ENCODE results near the gene STYXL1. TPM values are rescaled to one million over a fixed set of nuclear protein-coding genes. Genes with fewer than 3 reads are reported as not detected.
A peak's percentile ranks its signal among the peaks of the same experiment; 100 is the strongest.

The STYXL1 gene
- polyA plus RNA-seq, 4 donors: 35.9 to 54.2 (median 44.4) TPM

- no peak for DNase-seq (ENCODE audit: low read depth in 4 of 4, low spot score in 2 of 4)
These were observed 65.3 kb downstream of the STYXL1 start for GRCh38 chr7:75982306-75983064.

- no peak for DNase-seq (ENCODE audit: low read depth in 4 of 4, low spot score in 2 of 4)
These were observed 66.1 kb downstream of the STYXL1 start for GRCh38 chr7:75981453-75982305.

- DNase-seq (ENCODE audit: low read depth in 4 of 4, low spot score in 2 of 4): no peak
These were observed 66.7 kb downstream of the STYXL1 start for GRCh38 chr7:75981203-75981452.

GRCh38 chr7:75980430-75981202 is 67.2 kb downstream of the STYXL1 start:
- DNase-seq (ENCODE audit: low read depth in 4 of 4, low spot score in 2 of 4): no peak

DNA sequence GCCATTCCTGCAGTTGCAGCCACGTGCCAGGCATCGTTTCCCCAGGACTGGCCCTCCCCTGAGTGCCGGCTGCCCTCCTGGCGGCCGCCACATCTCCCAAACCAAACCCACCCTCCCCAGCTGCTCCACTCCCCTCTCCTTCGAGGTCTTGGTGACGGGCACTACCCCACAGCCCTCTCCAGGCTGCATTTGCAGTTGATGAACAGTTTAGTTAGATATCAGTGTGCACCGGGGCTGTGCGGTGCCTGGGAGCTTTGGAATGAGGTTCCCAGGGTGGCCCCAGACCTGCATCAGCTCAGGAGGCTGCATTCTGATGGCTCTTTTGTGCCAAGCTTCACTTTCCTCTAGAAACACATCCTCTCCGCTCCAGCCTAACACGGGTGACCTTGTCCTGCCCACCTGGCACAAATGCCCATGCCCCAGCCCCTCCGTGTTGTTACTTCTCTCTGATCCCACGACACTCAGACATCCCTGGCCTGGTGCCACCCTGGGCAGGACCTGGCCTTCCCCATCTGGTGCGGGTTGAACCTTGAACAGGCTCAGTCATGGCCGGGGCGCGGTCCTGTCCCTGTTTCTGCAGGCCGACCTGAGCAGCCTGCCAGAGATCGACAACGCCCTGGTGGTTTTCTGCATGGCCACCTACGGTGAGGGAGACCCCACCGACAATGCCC is 67.9 kb downstream of the STYXL1 start:
- DNase-seq (ENCODE audit: low read depth in 4 of 4, low spot score in 2 of 4): no peak

DNA sequence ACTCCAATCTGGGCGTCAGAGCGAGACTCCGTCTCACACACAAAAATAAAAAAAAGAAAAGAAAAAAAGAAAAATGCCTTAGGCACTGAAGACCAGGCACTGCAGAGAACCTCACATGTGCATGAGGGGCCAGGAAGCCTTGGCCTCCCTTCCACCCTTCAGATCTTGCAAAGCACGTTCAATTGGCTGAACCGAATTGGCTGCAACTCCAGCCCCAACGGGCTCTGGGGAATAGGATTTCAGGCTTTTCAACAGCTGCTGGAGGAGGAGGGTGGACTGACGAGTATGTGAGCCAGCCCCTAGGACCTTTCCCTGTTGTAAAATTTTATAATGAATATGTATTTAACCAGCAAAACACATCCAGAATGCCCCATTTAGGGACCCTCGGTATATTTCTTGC is 70.1 kb downstream of the STYXL1 start:
- no peak for DNase-seq (ENCODE audit: low read depth in 4 of 4, low spot score in 2 of 4)

DNA sequence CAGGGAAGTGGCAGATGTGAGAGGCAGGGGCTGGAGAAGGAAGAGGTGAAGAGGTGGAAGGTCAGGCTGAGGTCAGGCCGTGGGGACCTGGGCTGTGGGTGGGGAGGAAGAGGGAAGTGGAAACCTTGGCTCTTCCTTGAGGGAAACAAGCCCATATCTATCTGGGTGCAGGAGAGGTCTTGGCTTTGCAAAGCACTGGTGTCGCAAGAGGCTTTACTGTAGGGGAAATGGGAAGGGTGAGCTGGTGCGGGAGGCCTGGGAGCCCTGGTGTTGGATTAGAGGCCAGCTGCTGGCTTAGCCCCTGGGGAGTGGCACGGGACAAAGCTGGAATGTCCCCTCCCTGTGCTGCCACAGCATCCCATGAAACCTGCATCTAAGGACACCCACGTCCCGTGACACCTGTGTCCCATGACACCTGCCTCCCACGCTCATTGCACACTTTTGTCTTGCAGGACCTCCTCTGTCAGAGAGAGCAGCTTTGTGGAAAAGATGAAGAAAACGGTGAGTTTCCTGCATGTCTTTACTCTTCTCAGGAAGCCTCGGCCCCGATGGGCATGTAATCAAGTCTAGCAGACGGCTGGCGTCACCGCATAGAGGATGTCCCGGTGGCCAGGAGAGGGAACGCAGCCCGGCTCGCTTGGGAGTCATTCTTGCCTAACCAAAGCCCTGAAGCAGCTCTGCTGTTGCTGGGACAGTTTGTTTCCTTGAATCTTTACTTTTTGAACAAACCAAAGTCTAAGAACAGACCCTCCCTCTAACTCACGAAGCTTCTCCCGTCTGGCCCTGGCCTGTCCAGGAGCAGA is 75.6 kb downstream of the STYXL1 start:
- DNase-seq (ENCODE audit: low read depth in 4 of 4, low spot score in 2 of 4): no peak

GRCh38 chr7:75971309-75971960 is 76.4 kb downstream of the STYXL1 start:
- DNase-seq (ENCODE audit: low read depth in 4 of 4, low spot score in 2 of 4): no peak

DNA sequence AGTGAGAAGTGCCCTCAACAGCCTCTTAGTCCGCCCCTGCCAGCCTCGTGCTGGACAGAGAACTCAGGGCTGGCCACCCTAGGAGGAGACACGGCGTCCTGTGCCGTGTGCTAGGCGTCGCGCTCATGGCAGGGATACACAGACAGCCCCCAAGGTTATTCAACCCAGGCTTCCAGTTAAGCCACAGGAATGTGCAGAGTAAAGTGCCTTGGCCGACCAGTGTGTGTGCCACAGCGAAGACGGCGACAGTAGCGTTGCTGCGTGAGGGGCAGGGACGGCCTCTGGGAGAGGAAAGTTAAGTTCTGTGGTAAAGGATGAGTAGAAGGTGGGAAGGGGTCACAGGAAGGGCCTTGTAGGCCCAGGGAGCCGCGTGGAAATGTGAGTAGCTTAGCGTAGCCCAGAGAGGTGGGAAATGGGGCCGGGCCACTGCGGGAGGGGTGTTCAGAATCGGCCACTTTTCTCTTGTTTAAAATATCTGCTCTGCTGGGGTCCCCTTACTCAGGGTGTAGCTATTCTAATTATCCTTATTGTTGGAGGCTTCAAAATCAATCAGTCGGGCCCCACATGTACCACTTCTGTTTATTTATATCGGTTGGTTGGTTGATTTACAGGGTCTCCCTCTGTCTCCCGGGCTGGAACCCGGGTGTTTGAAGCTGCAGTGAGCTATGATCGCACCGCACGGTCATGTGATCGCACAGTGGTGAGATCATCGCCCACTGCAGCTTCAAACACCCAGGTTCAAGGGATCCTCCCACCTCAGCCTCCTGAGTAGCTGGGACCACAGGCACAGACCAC is 77.9 kb downstream of the STYXL1 start:
- no peak for DNase-seq (ENCODE audit: low read depth in 4 of 4, low spot score in 2 of 4)

GRCh38 chr7:75969182-75969581 is 78.6 kb downstream of the STYXL1 start:
- no peak for DNase-seq (ENCODE audit: low read depth in 4 of 4, low spot score in 2 of 4)

DNA sequence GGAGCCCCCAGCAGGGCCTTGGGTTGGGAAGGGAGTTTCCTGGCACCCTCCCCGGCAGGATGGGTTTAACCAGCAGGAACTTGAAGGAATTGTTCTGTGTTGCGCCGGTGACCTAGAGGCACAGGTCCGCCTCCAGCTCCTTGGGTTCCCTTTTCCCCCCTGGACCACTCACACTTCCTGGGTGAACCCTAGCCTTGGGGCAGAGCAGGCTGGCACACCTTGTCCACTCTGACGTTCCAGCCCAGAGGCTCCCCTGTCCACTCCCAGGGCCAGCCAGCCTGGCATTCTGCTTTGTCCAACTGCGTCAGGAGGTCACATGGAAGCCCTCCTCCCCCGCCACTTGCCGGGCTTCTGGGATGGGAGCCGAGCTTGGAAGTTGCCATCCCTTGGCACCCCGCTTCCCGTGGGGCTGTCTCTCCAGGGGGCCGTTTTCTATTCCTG is 79.2 kb downstream of the STYXL1 start:
- no peak for DNase-seq (ENCODE audit: low read depth in 4 of 4, low spot score in 2 of 4)

GRCh38 chr7:75968012-75968411 is 79.8 kb downstream of the STYXL1 start:
- no peak for DNase-seq (ENCODE audit: low read depth in 4 of 4, low spot score in 2 of 4)

- peak in 1 of 4 donors; percentile 52 for DNase-seq (ENCODE audit: low read depth in 4 of 4, low spot score in 2 of 4)
These were observed 80.3 kb downstream of the STYXL1 start for GRCh38 chr7:75967487-75967997.

DNA sequence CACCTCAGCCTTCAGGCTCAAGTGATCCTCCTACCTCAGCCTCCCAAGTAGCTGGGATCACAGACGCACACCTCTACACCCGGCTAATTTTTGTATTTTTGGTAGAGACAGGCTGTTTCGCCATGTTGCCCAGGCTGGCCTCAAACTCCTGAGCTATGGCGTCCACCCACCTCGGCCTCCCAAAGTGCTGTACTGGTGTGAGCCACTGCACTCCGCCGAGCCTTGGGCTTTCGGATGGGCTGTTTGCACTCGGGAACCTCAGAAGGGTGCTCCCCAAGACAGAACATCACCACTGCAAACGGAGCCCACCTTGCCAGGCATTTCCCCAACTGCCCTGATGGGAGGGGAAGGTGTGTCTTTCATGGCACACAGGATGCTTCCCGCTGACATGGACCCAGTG is 80.7 kb downstream of the STYXL1 start:
- no peak for DNase-seq (ENCODE audit: low read depth in 4 of 4, low spot score in 2 of 4)

DNA sequence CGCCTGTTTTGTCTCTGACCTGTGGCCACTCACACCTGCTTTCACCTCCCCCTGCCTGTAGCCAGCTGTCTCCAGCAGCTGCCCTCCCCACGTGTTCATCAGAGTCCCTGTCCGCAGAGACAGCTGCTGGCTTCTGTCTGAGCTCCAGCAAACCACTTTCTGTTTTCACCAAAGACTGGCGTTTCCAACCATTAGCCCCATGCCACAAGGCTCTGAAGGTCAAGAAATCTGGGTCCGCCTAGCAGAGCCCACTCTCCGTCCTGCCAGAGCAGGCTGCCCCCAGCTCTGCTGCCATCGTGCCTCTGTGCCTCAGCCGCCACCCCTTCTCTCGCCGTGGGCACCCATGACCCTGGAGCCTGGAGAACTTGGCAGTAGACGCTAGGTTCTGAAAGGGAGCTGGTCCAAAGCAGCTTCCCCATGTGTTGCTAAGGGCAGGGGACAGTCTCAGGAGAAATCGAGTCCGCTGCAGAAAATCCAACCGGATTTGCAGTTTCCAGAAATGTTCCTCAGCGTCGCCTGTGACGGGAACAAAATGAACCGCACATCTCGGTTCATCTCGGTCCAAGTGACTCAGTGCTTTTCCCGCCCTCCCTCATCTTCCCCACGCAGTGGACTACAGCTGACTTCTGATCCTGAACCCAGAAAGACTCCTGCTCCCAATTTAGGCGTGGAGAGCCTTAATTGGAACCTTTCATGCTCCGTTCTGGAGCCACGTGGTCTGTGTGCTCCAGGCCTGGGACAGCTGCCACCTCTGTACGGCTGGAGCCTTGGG is 81.4 kb downstream of the STYXL1 start:
- DNase-seq (ENCODE audit: low read depth in 4 of 4, low spot score in 2 of 4): no peak

DNA sequence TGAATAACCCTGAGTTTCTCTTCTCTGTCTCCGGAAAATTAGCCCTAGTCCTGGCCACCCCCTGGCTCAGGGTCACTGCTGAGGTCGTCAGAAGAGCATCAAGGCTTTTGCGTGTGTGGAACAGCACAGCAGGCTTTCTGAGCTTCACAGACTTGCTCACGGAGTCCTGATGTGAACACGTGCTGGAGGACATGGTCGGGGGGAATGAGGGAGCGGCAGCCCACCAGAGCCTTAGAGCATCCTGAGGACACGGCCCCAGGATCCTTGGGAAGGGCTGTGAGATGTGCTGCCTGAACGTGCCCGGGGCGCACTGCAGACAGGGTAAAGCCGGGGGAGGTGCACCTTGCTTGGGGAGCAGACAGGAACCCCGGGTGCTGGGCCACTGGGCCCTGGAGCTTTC is 82.2 kb downstream of the STYXL1 start:
- no peak for DNase-seq (ENCODE audit: low read depth in 4 of 4, low spot score in 2 of 4)

- no peak for DNase-seq (ENCODE audit: low read depth in 4 of 4, low spot score in 2 of 4)
These were observed 84.3 kb downstream of the STYXL1 start for GRCh38 chr7:75963381-75963995.

All from left renal cortex interstitium (tissue), 4 donors.